ENCODE measurements around the gene ADD1.

Gene ADD1

GRCh38 chr4:2809610-2810180 is 33.9 kb upstream of the ADD1 start:
- H3F3A ChIP-seq (ENCODE audit: control insufficient read depth, insufficient read depth), result peaks cover 6% of the 10 kb centered on the region
- H3K79me2 ChIP-seq (ENCODE audit: control insufficient read depth, low read length), result no peaks in the 10 kb centered on the region
- no peaks in the 10 kb centered on the region; the same call in 1 of the 2 replicates for H4K20me1 ChIP-seq (ENCODE audit: control insufficient read depth, insufficient read depth, low read depth, low read length)
- no peaks in the 10 kb centered on the region for H3K9me2 ChIP-seq (replicated peaks; ENCODE audit: control insufficient read depth, low read length)
- H3K27ac ChIP-seq (ENCODE audit: low read depth, low read length), result no peak overlapping the region
- TF ChIP-seq CTCF (IDR thresholded peaks at IDR 0.05; ENCODE audit: low read depth, low read length, poor library complexity, severe bottlenecking), result no peak
- TF ChIP-seq EZH2phosphoT487 (IDR thresholded peaks at IDR 0.05; ENCODE audit: borderline replicate concordance, low read length), result no peak
- H3K36me3 ChIP-seq (ENCODE audit: control insufficient read depth, low read length), result no peaks in the 10 kb centered on the region
- H3K4me1 ChIP-seq (ENCODE audit: control insufficient read depth, low read length), result peaks cover 61% of the 10 kb centered on the region
- H3K9me3 ChIP-seq (ENCODE audit: control insufficient read depth, insufficient read depth, low read length), result no peaks in the 10 kb centered on the region
- H3K4me3 ChIP-seq (ENCODE audit: low read length), result no peak overlapping the region
- peaks cover 5% of the 10 kb centered on the region; the same call in 1 of the 2 replicates for H3K27me3 ChIP-seq (ENCODE audit: control insufficient read depth, low read length)
- no peak overlapping the region for H3K4me2 ChIP-seq (ENCODE audit: low read length)

GRCh38 chr4:2810388-2810787 is 33.3 kb upstream of the ADD1 start:
- H3K27ac ChIP-seq (ENCODE audit: low read depth, low read length), result no peak overlapping the region
- H3K4me1 ChIP-seq (ENCODE audit: control insufficient read depth, low read length), result peaks cover 55% of the 10 kb centered on the region
- H3K4me3 ChIP-seq (ENCODE audit: low read length), result no peak overlapping the region
- no peaks in the 10 kb centered on the region; the same call in 1 of the 2 replicates for H4K20me1 ChIP-seq (ENCODE audit: control insufficient read depth, insufficient read depth, low read depth, low read length)
- H3K4me2 ChIP-seq (ENCODE audit: low read length), result no peak overlapping the region
- TF ChIP-seq CTCF (IDR thresholded peaks at IDR 0.05; ENCODE audit: low read depth, low read length, poor library complexity, severe bottlenecking) (no peak), EZH2phosphoT487 (IDR thresholded peaks at IDR 0.05; ENCODE audit: borderline replicate concordance, low read length) (no peak)
- peaks cover 5% of the 10 kb centered on the region; the same call in 1 of the 2 replicates for H3K27me3 ChIP-seq (ENCODE audit: control insufficient read depth, low read length)
- H3K9me3 ChIP-seq (ENCODE audit: control insufficient read depth, insufficient read depth, low read length), result no peaks in the 10 kb centered on the region
- no peaks in the 10 kb centered on the region for H3K9me2 ChIP-seq (replicated peaks; ENCODE audit: control insufficient read depth, low read length)
- H3F3A ChIP-seq (ENCODE audit: control insufficient read depth, insufficient read depth), result peaks cover 6% of the 10 kb centered on the region
- no peaks in the 10 kb centered on the region for H3K79me2 ChIP-seq (ENCODE audit: control insufficient read depth, low read length)
- no peaks in the 10 kb centered on the region for H3K36me3 ChIP-seq (ENCODE audit: control insufficient read depth, low read length)

GRCh38 chr4:2811830-2812611 is 31.6 kb upstream of the ADD1 start:
- H3K79me2 ChIP-seq (ENCODE audit: control insufficient read depth, low read length), result no peaks in the 10 kb centered on the region
- peaks cover 10% of the 10 kb centered on the region for H3K27me3 ChIP-seq (ENCODE audit: control insufficient read depth, low read length)
- no peak for TF ChIP-seq EZH2phosphoT487 (IDR thresholded peaks at IDR 0.05; ENCODE audit: borderline replicate concordance, low read length)
- TF ChIP-seq CTCF (IDR thresholded peaks at IDR 0.05; ENCODE audit: low read depth, low read length, poor library complexity, severe bottlenecking), result no peak
- H3K4me3 ChIP-seq (ENCODE audit: low read length), result peak overlapping the region; percentile 72
- H3K9me2 ChIP-seq (replicated peaks; ENCODE audit: control insufficient read depth, low read length), result no peaks in the 10 kb centered on the region
- peak overlapping the region; percentile 82 for H3K4me2 ChIP-seq (ENCODE audit: low read length)
- peaks cover 39% of the 10 kb centered on the region for H3K4me1 ChIP-seq (ENCODE audit: control insufficient read depth, low read length)
- no peaks in the 10 kb centered on the region for H4K20me1 ChIP-seq (ENCODE audit: control insufficient read depth, insufficient read depth, low read depth, low read length)
- H3F3A ChIP-seq (ENCODE audit: control insufficient read depth, insufficient read depth), result peaks cover 9% of the 10 kb centered on the region
- H3K27ac ChIP-seq (ENCODE audit: low read depth, low read length), result peak overlapping the region; percentile 43
- H3K9me3 ChIP-seq (ENCODE audit: control insufficient read depth, insufficient read depth, low read length), result 0 out of 2 replicates have a peak, but pooled peaks cover 4% of the 10 kb centered on the region
- no peaks in the 10 kb centered on the region for H3K36me3 ChIP-seq (ENCODE audit: control insufficient read depth, low read length)

Measured in DOHH2 (cell line).